Psoas muscle (tissue), 8 donors: Measurements from ENCODE around the gene EFHC2. TPM values are rescaled to one million over a fixed set of nuclear protein-coding genes. Genes with fewer than 3 reads are reported as not detected.

Experiments
- ATAC-seq, 4 donors: fragments of 200-7000 bp; cut with Tn5 transposase; one replicate each; pipeline ENCODE4 v1.9.1; 2020; ENCODE audit warnings: moderate library complexity in 3 of 4, mild to moderate bottlenecking in 2 of 4
- DNase-seq, 2 donors: peaks; one replicate each; pipeline ENCODE4 v3.0.0-alpha.2; 2020
- H3K27ac ChIP-seq: fragments of 200-600 bp; one replicate; pipeline ENCODE4 v1.8.0; 2022
- H3K27me3 ChIP-seq, 3 donors: fragments of 200-600 bp in 1 of 3; one replicate each; pipeline versions ENCODE4 v1.6.1 to v1.8.0; 2013 to 2022; ENCODE audit warnings: low read length in 2 of 3, mild to moderate bottlenecking in 2 of 3, moderate library complexity in 1 of 3; ENCODE audit not compliant: insufficient read depth in 3 of 3
- H3K36me3 ChIP-seq, 2 donors: fragments of 200-600 bp in 1 of 2; one replicate each; pipeline versions ENCODE4 v1.6.1 to v1.8.0; 2013 to 2022; ENCODE audit warnings: low read depth in 1 of 2, mild to moderate bottlenecking in 1 of 2, moderate library complexity in 1 of 2; ENCODE audit not compliant: insufficient read depth in 1 of 2
- H3K4me1 ChIP-seq: fragments of 200-600 bp; one replicate; pipeline ENCODE4 v1.8.0; 2022
- H3K4me3 ChIP-seq: fragments of 200-600 bp; one replicate; pipeline ENCODE4 v1.8.0; 2022; ENCODE audit warnings: mild to moderate bottlenecking
- H3K9me3 ChIP-seq: fragments of 200-600 bp; one replicate; pipeline ENCODE4 v1.8.0; 2022
- WGBS, 3 donors: extraction: QIAGEN DNeasy Blood & Tissue Kit; methylation state at CpG; one replicate each; pipeline versions ENCODE4 v1.1.6 to v1.1.7; 2013; 5-methylcytosine and 5-hydroxymethylcytosine counted together
- intact Hi-C, 2 donors: fragments of 100-400 bp; cut with DNase I; formaldehyde crosslinking; loops; one replicate each; pipeline versions ENCODE4 v1.11.0 to v1.14.2; 2022
- polyA plus RNA-seq, 3 donors: library from polyadenylated mRNA; stranded (reverse); fragments of 200-250 nt; gene quantifications; one replicate each; pipeline ENCODE4 v1.2.3, GENCODE V29; 2013
- total RNA-seq, 4 donors: library from RNA; stranded (reverse); fragmentation: NEBNext Ultra II Directional in 2 of 4; extraction: Animal tissue kit (Norgen Biotek cat#: 25700) in 2 of 4; gene quantifications; one replicate each; pipeline versions ENCODE4 v1.2.1 to v1.2.4, GENCODE V29; 2021 to 2023
- TF ChIP-seq, protein P1 (sequence below): fragments of 200-600 bp; IDR thresholded peaks from one replicate; pipeline ENCODE4 v1.8.0; 2022; ENCODE audit warnings: antibody characterized with exemption
- donor health status: healthy with polysubstance abuse.
- donor health status: DM: no; HTN: no; CAD: no; lungs with moderate emphysema.
- donor health status: Bipolar disorder and iron deficiency.
- donor health status: healthy.
- donor health status: DM: yes; HTN: yes; CAD: no.
- donor health status: DM: no; HTN: no; CAD: no.
- donor health status: DM: no; HTN: no; CAD: no.
- donor health status: DM: yes; HTN: yes; CAD: no.

The EFHC2 gene
- total and polyA plus RNA-seq, 7 donors, result 0.05 to 0.11 (median 0.08) TPM; not detected in 4

DNA sequence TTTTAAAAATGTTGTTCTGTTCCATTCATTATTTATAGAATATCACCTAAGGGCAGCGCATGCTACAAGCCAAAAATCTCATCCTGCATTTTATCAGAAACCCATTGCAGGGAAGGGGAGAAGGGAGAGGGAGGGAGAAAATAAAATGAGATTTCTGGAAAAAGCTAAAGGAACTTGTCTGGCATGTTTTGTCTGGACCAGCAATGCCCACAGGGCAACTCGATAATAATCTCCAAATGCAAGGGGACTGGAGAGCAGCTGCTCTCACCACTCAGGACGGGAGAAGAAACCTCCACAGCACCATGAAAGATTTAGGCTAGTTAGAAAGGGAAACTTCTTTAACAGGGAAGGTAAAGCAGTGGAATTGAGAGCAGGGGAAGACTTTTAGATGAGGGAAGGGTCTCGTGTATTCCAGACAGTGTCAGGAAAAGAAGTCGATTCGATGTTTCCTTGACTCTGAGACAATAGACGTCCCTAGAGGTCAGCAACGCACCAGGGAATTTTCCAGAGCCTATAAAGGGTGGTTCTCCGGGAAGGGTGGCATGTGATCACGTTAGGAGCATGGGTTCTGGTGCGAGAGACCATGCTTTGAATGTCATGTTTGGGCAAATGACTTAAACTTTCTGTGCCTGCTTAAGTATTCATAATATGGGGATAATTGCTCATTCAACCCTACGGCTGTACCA lies 238.1 kb downstream of the EFHC2 start:
- Histone ChIP-seq H3K9me3 (no peaks in the 10 kb centered on the region), H3K27ac (no peak overlapping the region), H3K4me1 (no peaks in the 10 kb centered on the region), H3K4me3 (no peak overlapping the region), H3K27me3 (peaks cover 0 to 23% (median 0%) of the 10 kb centered on the region in 3 donors), H3K36me3 (no peaks in the 10 kb centered on the region)
- intact Hi-C loops, result no loop called here
- 44 to 54% (median 46%) methylated on average over 12 of the region's 12 CpGs for WGBS, 3 donors
- ATAC-seq (no peak), DNase-seq (no peak)
- TF ChIP-seq, protein P1, sequence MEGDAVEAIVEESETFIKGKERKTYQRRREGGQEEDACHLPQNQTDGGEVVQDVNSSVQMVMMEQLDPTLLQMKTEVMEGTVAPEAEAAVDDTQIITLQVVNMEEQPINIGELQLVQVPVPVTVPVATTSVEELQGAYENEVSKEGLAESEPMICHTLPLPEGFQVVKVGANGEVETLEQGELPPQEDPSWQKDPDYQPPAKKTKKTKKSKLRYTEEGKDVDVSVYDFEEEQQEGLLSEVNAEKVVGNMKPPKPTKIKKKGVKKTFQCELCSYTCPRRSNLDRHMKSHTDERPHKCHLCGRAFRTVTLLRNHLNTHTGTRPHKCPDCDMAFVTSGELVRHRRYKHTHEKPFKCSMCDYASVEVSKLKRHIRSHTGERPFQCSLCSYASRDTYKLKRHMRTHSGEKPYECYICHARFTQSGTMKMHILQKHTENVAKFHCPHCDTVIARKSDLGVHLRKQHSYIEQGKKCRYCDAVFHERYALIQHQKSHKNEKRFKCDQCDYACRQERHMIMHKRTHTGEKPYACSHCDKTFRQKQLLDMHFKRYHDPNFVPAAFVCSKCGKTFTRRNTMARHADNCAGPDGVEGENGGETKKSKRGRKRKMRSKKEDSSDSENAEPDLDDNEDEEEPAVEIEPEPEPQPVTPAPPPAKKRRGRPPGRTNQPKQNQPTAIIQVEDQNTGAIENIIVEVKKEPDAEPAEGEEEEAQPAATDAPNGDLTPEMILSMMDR, result no peak

DNA sequence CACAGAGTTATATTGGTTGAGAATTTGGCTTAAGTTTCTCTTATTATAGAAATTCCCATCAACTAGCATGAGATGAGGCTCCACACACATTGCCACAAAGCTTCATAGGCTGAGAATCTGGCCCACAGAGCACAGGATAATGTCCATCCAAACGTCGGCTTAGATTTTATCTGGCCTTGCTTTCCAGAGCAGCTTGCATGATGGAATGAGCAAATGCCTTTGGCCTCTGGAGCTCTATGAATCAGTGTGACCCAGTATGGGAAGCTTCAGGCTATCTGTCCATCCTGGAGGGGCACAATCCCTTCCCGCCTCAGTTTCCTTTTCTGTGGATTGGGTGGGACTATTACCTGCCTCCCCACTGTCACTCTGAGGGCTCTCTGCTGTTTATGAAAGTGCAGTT lies 238.8 kb downstream of the EFHC2 start:
- intact Hi-C loops, result no loop called here
- 33 to 61% (median 43%) methylated on average over 3 of the region's 3 CpGs for WGBS, 3 donors
- Histone ChIP-seq H3K27me3 (peaks cover 0 to 28% (median 0%) of the 10 kb centered on the region in 3 donors), H3K9me3 (no peaks in the 10 kb centered on the region), H3K4me3 (no peak overlapping the region), H3K36me3 (no peaks in the 10 kb centered on the region), H3K27ac (no peak overlapping the region), H3K4me1 (no peaks in the 10 kb centered on the region)
- no peak for ATAC-seq
- TF ChIP-seq, protein P1, result no peak
- DNase-seq, result no peak

DNA sequence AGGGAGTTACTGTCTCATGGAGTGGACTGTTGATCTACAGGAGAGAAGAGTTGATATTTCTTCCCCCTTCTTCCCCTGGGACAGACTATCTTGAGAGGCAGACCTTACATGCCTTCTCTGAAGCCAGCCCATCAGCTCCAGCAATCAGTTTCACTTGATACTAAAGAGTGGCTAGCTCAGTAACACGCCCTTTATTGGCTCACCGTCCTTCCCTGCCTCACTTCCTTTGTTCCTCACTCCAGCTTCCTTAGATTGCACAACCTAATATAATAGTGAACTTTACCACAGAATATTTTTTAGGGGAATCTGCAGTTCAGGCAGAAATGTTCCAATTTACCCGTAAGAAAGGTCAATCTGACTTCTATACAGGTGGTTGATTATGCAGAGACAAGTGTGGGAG lies 242.2 kb downstream of the EFHC2 start:
- Histone ChIP-seq H3K4me1 (no peaks in the 10 kb centered on the region), H3K4me3 (no peak overlapping the region), H3K27me3 (peaks cover 0 to 38% (median 0%) of the 10 kb centered on the region in 3 donors), H3K36me3 (no peaks in the 10 kb centered on the region), H3K9me3 (no peaks in the 10 kb centered on the region), H3K27ac (no peak overlapping the region)
- TF ChIP-seq, protein P1, result no peak
- 68 to 86% (median 72%) methylated on average over 3 of the region's 3 CpGs for WGBS, 3 donors
- intact Hi-C loops, result no loop called here
- ATAC-seq (no peak), DNase-seq (no peak)

DNA sequence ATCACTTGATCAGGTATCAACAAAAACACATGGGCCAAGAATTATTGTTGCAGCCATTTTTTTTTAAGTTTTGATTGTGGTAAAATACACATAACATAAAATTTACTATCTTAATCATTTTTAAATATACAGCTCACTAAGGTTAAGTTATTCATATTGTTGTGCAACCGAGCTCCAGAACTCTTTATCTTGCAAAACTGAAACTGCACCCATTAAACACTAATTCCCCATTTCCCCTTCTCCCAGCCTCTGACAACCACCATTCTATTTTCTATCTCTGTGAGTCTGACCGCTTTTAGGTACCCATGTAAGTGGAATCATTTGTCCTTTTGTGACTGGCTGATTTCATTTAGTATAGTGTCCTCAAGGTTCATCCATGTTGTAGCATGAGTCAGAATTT lies 244.1 kb downstream of the EFHC2 start:
- DNase-seq, result no peak
- TF ChIP-seq, protein P1, result no peak
- Histone ChIP-seq H3K9me3 (no peaks in the 10 kb centered on the region), H3K4me3 (no peak overlapping the region), H3K36me3 (no peaks in the 10 kb centered on the region), H3K27ac (no peak overlapping the region), H3K27me3 (peaks cover 0 to 38% (median 0%) of the 10 kb centered on the region in 3 donors), H3K4me1 (no peaks in the 10 kb centered on the region)
- intact Hi-C loops, result no loop called here
- ATAC-seq, result no peak
- WGBS, 3 donors, result 75 to 88% (median 87%) methylated on average over 2 of the region's 2 CpGs

Other genes with a start within 250 kb of the EFHC2 start
- 10 to 100 TPM in 1 of 4 donors, 1 to 10 TPM in 3; 6.2 to 12.1 (median 7.9) TPM for gene FUNDC1, start 199.2 kb upstream of the EFHC2 start, total RNA-seq
- 10 to 100 TPM in 1 of 3 donors, 1 to 10 TPM in 2; 5.4 to 11.0 (median 5.7) TPM for gene FUNDC1, start 199.2 kb upstream of the EFHC2 start, polyA plus RNA-seq